Measurements from ENCODE around the gene PNLDC1.

The PNLDC1 gene

GRCh38 chr6:159866286-159867247 lies 66.5 kb downstream of the PNLDC1 start:
- no peaks in the 10 kb centered on the region for H3K79me2 ChIP-seq (ENCODE audit: low read length)
- H3K27me3 ChIP-seq (replicated peaks; ENCODE audit: insufficient read depth, low read length) = no peaks in the 10 kb centered on the region
- TF ChIP-seq EZH2 (optimal IDR thresholded peaks at IDR 0.05; ENCODE audit: low read depth, low read length) (no peak), EZH2phosphoT487 (IDR thresholded peaks at IDR 0.05; ENCODE audit: low read length) (no peak)
- TF ChIP-seq, protein P1, sequence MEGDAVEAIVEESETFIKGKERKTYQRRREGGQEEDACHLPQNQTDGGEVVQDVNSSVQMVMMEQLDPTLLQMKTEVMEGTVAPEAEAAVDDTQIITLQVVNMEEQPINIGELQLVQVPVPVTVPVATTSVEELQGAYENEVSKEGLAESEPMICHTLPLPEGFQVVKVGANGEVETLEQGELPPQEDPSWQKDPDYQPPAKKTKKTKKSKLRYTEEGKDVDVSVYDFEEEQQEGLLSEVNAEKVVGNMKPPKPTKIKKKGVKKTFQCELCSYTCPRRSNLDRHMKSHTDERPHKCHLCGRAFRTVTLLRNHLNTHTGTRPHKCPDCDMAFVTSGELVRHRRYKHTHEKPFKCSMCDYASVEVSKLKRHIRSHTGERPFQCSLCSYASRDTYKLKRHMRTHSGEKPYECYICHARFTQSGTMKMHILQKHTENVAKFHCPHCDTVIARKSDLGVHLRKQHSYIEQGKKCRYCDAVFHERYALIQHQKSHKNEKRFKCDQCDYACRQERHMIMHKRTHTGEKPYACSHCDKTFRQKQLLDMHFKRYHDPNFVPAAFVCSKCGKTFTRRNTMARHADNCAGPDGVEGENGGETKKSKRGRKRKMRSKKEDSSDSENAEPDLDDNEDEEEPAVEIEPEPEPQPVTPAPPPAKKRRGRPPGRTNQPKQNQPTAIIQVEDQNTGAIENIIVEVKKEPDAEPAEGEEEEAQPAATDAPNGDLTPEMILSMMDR (IDR thresholded peaks at IDR 0.05; ENCODE audit: low read length) = no peak
- no peak overlapping the region for H3K9ac ChIP-seq (ENCODE audit: low read length)
- H3K4me3 ChIP-seq (ENCODE audit: low read length) = no peak overlapping the region
- no peaks in the 10 kb centered on the region for H3K4me1 ChIP-seq (ENCODE audit: low read length)
- no peaks in the 10 kb centered on the region for H4K20me1 ChIP-seq (ENCODE audit: insufficient read depth, low read length)
- H3K4me2 ChIP-seq (ENCODE audit: low read depth, low read length) = no peak overlapping the region
- H3K36me3 ChIP-seq (replicated peaks; ENCODE audit: insufficient read depth, low read length) = no peaks in the 10 kb centered on the region
- no peak overlapping the region for H2AFZ ChIP-seq (ENCODE audit: low read length)
- no peak overlapping the region for H3K27ac ChIP-seq (ENCODE audit: low read length)
- no peaks in the 10 kb centered on the region for H3K9me3 ChIP-seq (replicated peaks; ENCODE audit: insufficient read depth, low read length)
- no peak for DNase-seq
- H3K9me2 ChIP-seq (replicated peaks; ENCODE audit: insufficient read depth, low read length) = no peaks in the 10 kb centered on the region
- H3F3A ChIP-seq (ENCODE audit: insufficient read depth, low read length) = no peaks in the 10 kb centered on the region

All from MM.1S (cell line).